HepG2 (cell line): ENCODE data around the gene PHLPP2. TPM values are rescaled to one million over a fixed set of nuclear protein-coding genes. Genes with fewer than 3 reads are reported as not detected.
A peak's percentile ranks its signal among the peaks of the same experiment; 100 is the strongest.

ENCODE experiments used
- ATM ChIP-seq: fragments of 450-650 bp; IDR thresholded peaks from 2 replicates; pipeline ENCODE4 v1.7.1; 2017; ENCODE audit warnings: mild to moderate bottlenecking, borderline replicate concordance
- GFI1 ChIP-seq: sonication (generic); formaldehyde crosslinking; IDR thresholded peaks from 2 replicates; pipeline ENCODE4 v1.5.0; 2020; ENCODE audit warnings: missing genetic modification reagents, mild to moderate bottlenecking, borderline replicate concordance
- TBL1XR1 ChIP-seq: fragments of 150-350 bp; IDR thresholded peaks from 2 replicates; pipeline ENCODE4 v1.6.1; 2014; ENCODE audit warnings: borderline replicate concordance, low read length; ENCODE audit not compliant: partially characterized antibody
- YEATS4 ChIP-seq: sonication (generic); formaldehyde crosslinking; IDR thresholded peaks from 2 replicates; pipeline ENCODE4 v1.4.0; 2020; ENCODE audit warnings: missing genetic modification reagents, borderline replicate concordance
- ZFP62 ChIP-seq: sonication (generic); formaldehyde crosslinking; IDR thresholded peaks from 2 replicates; pipeline ENCODE4 v1.4.0; 2020; ENCODE audit warnings: missing genetic modification reagents
- ZNF143 ChIP-seq: sonication (generic); formaldehyde crosslinking; IDR thresholded peaks from 2 replicates; pipeline ENCODE4 v1.4.0; 2020; ENCODE audit warnings: missing genetic modification reagents
- ZNF224 ChIP-seq: sonication (generic); formaldehyde crosslinking; IDR thresholded peaks from 2 replicates; pipeline ENCODE4 v1.5.0; 2020; ENCODE audit warnings: mild to moderate bottlenecking, missing genetic modification reagents
- polyA plus RNA-seq, 8 experiments: library from polyadenylated mRNA; depleted of rRNA in 3 of 8; stranded (reverse) in 7 of 8; unstranded in 1 of 8; fragments of >200 nt; fragmentation: Illumina TruSeq in 4 of 8; extraction: Trizol in 4 of 8; gene quantifications; 2 replicates each; pipeline versions ENCODE4 v1.2.1 to v1.2.3, GENCODE V29; 2011 to 2016; ENCODE audit warnings: low read depth in 4 of 8, missing spikeins in 1 of 8, mixed read lengths in 1 of 8; ENCODE audit not compliant: insufficient read depth in 1 of 8
- total RNA-seq, 5 experiments: library from RNA; depleted of rRNA; stranded (reverse); fragments of >200 nt; fragmentation: Illumina TruSeq; extraction: Trizol; gene quantifications; 2 replicates each; pipeline ENCODE4 v1.2.3, GENCODE V29; 2016; ENCODE audit warnings: low read depth in 1 of 5
- TF ChIP-seq, protein P1 (sequence below): sonication (generic); formaldehyde crosslinking; IDR thresholded peaks from 2 replicates; pipeline ENCODE4 v1.5.1; 2020; ENCODE audit warnings: mild to moderate bottlenecking, missing genetic modification reagents, borderline replicate concordance
- TF ChIP-seq, protein P2 (sequence below): sonication (generic); formaldehyde crosslinking; IDR thresholded peaks from 2 replicates; pipeline ENCODE4 v1.4.0; 2020; ENCODE audit warnings: mild to moderate bottlenecking, missing genetic modification reagents
- TF ChIP-seq, protein P3 (sequence below): sonication (generic); formaldehyde crosslinking; IDR thresholded peaks from 2 replicates; pipeline ENCODE4 v1.4.0; 2020; ENCODE audit warnings: mild to moderate bottlenecking, missing genetic modification reagents
- TF ChIP-seq, protein P4 (sequence below): sonication (generic); formaldehyde crosslinking; conservative IDR thresholded peaks from 2 replicates; pipeline ENCODE4 v1.4.0; 2020; ENCODE audit warnings: mild to moderate bottlenecking, missing genetic modification reagents, moderate library complexity

The PHLPP2 gene
- total and polyA plus RNA-seq, 2 of the 13 experiments (the other 11 are each of a cell fraction or from before 2014, with no cell fraction given), result 8.9 TPM

DNA sequence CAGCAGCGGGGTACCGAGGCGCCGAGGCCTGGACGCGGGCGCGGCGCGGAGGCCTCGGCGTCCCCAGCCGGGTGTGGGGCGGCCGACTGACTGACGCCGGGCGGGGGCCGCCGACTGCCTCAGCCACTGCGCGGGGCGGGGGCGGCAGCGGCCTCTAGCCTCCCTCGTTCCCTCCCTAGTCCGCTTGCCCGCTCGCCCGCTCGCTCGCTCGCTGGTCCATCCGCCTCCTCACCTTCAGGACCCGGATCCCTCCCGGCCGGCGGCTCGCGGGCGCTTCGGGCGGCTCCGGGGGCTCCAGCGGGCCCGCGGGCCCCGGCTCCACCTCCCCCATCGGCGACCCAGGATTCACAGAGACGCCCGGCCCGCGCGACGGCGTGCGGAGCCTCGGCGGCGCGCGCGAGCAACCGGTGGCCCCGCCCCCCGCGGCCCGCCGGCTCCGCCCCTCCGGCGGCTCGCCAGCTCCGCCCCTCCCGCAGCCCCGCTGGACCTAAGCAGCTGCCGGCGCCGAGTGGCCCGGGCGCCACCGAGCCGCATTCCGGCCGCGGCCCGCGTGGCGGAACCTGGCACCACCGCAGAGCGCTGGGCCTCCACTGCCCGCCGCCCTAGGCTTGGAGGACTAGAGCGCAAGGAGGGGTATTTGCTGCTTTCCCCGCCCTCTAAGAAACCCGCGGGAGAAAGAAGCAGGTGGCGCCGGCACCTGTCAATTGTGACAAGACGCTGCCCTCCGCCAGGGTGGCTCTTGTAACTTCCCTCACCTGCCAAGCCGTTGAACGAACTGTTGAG lies 773 bp downstream of the PHLPP2 start (continued):
- TF ChIP-seq, protein P1, sequence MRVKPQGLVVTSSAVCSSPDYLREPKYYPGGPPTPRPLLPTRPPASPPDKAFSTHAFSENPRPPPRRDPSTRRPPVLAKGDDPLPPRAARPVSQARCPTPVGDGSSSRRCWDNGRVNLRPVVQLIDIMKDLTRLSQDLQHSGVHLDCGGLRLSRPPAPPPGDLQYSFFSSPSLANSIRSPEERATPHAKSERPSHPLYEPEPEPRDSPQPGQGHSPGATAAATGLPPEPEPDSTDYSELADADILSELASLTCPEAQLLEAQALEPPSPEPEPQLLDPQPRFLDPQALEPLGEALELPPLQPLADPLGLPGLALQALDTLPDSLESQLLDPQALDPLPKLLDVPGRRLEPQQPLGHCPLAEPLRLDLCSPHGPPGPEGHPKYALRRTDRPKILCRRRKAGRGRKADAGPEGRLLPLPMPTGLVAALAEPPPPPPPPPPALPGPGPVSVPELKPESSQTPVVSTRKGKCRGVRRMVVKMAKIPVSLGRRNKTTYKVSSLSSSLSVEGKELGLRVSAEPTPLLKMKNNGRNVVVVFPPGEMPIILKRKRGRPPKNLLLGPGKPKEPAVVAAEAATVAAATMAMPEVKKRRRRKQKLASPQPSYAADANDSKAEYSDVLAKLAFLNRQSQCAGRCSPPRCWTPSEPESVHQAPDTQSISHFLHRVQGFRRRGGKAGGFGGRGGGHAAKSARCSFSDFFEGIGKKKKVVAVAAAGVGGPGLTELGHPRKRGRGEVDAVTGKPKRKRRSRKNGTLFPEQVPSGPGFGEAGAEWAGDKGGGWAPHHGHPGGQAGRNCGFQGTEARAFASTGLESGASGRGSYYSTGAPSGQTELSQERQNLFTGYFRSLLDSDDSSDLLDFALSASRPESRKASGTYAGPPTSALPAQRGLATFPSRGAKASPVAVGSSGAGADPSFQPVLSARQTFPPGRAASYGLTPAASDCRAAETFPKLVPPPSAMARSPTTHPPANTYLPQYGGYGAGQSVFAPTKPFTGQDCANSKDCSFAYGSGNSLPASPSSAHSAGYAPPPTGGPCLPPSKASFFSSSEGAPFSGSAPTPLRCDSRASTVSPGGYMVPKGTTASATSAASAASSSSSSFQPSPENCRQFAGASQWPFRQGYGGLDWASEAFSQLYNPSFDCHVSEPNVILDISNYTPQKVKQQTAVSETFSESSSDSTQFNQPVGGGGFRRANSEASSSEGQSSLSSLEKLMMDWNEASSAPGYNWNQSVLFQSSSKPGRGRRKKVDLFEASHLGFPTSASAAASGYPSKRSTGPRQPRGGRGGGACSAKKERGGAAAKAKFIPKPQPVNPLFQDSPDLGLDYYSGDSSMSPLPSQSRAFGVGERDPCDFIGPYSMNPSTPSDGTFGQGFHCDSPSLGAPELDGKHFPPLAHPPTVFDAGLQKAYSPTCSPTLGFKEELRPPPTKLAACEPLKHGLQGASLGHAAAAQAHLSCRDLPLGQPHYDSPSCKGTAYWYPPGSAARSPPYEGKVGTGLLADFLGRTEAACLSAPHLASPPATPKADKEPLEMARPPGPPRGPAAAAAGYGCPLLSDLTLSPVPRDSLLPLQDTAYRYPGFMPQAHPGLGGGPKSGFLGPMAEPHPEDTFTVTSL, result no peak
- TF ChIP-seq GFI1 (CRISPR knock-in tag) (no peak; the same call in 1 of the 2 replicates), ZNF224 (CRISPR knock-in tag) (0 out of 2 replicates have a peak, but pooled peaks have one; percentile 53), ZFP62 (CRISPR knock-in tag) (no peak), TBL1XR1 (no peak), ZNF143 (CRISPR knock-in tag) (no peak), YEATS4 (CRISPR knock-in tag) (no peak), ATM (no peak)
- TF ChIP-seq, protein P2, sequence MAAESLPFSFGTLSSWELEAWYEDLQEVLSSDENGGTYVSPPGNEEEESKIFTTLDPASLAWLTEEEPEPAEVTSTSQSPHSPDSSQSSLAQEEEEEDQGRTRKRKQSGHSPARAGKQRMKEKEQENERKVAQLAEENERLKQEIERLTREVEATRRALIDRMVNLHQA (CRISPR knock-in tag), result no peak
- TF ChIP-seq, protein P3, sequence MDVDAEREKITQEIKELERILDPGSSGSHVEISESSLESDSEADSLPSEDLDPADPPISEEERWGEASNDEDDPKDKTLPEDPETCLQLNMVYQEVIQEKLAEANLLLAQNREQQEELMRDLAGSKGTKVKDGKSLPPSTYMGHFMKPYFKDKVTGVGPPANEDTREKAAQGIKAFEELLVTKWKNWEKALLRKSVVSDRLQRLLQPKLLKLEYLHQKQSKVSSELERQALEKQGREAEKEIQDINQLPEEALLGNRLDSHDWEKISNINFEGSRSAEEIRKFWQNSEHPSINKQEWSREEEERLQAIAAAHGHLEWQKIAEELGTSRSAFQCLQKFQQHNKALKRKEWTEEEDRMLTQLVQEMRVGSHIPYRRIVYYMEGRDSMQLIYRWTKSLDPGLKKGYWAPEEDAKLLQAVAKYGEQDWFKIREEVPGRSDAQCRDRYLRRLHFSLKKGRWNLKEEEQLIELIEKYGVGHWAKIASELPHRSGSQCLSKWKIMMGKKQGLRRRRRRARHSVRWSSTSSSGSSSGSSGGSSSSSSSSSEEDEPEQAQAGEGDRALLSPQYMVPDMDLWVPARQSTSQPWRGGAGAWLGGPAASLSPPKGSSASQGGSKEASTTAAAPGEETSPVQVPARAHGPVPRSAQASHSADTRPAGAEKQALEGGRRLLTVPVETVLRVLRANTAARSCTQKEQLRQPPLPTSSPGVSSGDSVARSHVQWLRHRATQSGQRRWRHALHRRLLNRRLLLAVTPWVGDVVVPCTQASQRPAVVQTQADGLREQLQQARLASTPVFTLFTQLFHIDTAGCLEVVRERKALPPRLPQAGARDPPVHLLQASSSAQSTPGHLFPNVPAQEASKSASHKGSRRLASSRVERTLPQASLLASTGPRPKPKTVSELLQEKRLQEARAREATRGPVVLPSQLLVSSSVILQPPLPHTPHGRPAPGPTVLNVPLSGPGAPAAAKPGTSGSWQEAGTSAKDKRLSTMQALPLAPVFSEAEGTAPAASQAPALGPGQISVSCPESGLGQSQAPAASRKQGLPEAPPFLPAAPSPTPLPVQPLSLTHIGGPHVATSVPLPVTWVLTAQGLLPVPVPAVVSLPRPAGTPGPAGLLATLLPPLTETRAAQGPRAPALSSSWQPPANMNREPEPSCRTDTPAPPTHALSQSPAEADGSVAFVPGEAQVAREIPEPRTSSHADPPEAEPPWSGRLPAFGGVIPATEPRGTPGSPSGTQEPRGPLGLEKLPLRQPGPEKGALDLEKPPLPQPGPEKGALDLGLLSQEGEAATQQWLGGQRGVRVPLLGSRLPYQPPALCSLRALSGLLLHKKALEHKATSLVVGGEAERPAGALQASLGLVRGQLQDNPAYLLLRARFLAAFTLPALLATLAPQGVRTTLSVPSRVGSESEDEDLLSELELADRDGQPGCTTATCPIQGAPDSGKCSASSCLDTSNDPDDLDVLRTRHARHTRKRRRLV, result no peak
- TF ChIP-seq, protein P4, sequence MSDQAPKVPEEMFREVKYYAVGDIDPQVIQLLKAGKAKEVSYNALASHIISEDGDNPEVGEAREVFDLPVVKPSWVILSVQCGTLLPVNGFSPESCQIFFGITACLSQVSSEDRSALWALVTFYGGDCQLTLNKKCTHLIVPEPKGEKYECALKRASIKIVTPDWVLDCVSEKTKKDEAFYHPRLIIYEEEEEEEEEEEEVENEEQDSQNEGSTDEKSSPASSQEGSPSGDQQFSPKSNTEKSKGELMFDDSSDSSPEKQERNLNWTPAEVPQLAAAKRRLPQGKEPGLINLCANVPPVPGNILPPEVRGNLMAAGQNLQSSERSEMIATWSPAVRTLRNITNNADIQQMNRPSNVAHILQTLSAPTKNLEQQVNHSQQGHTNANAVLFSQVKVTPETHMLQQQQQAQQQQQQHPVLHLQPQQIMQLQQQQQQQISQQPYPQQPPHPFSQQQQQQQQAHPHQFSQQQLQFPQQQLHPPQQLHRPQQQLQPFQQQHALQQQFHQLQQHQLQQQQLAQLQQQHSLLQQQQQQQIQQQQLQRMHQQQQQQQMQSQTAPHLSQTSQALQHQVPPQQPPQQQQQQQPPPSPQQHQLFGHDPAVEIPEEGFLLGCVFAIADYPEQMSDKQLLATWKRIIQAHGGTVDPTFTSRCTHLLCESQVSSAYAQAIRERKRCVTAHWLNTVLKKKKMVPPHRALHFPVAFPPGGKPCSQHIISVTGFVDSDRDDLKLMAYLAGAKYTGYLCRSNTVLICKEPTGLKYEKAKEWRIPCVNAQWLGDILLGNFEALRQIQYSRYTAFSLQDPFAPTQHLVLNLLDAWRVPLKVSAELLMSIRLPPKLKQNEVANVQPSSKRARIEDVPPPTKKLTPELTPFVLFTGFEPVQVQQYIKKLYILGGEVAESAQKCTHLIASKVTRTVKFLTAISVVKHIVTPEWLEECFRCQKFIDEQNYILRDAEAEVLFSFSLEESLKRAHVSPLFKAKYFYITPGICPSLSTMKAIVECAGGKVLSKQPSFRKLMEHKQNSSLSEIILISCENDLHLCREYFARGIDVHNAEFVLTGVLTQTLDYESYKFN (CRISPR knock-in tag), result no peak
